WI38 (cell line): ENCODE measurements around the gene RTTN.

Experiments used
- H3K4me3 ChIP-seq: 2 replicates; pipeline ENCODE4 v1.5.1; 2011; ENCODE audit warnings: low read depth, mild to moderate bottlenecking, control low read depth, low read length
- CTCF ChIP-seq: IDR thresholded peaks from 2 replicates; pipeline ENCODE4 v1.5.1; 2012; ENCODE audit warnings: low read depth, mild to moderate bottlenecking, control low read depth, low read length

Gene RTTN

GRCh38 chr18:69987870-69988269 lies 217.6 kb downstream of the RTTN start:
- TF ChIP-seq CTCF: no peak
- H3K4me3 ChIP-seq: no peak overlapping the region

GRCh38 chr18:69985239-69985638 lies 220.2 kb downstream of the RTTN start:
- no peak for TF ChIP-seq CTCF
- H3K4me3 ChIP-seq: no peak overlapping the region

GRCh38 chr18:69982417-69982816 lies 223.1 kb downstream of the RTTN start:
- TF ChIP-seq CTCF: no peak
- no peak overlapping the region for H3K4me3 ChIP-seq

- no peak for TF ChIP-seq CTCF
- no peak overlapping the region for H3K4me3 ChIP-seq
Measured at GRCh38 chr18:69981948-69982347, 223.5 kb downstream of the RTTN start.

- no peak overlapping the region for H3K4me3 ChIP-seq
- no peak for TF ChIP-seq CTCF
Measured at GRCh38 chr18:69980982-69981804, 224.3 kb downstream of the RTTN start.

GRCh38 chr18:69980509-69980908 lies 225.0 kb downstream of the RTTN start:
- H3K4me3 ChIP-seq: no peak overlapping the region
- no peak for TF ChIP-seq CTCF
